SK-N-SH (cell line): ENCODE measurements around the gene KCNJ12.
A peak's percentile ranks its signal among the peaks of the same experiment; 100 is the strongest.
"Not testable (repeated sequence)": the region's sequence is repeated elsewhere in the genome, so short reads cannot be mapped to it uniquely, and the experiment has no call there.

ENCODE experiments used
- EP300 ChIP-seq, 2 experiments: IDR thresholded peaks; 2 replicates each; pipeline versions ENCODE4 v1.4.0 to v1.6.1; 2012; ENCODE audit warnings: borderline replicate concordance in 1 of 2, low read depth in 1 of 2, low read length in 1 of 2
- SIN3A ChIP-seq: IDR thresholded peaks from 2 replicates; pipeline ENCODE4 v1.6.1; 2012; ENCODE audit warnings: low read depth, mild to moderate bottlenecking, low read length, moderate library complexity, borderline replicate concordance
- TCF12 ChIP-seq: IDR thresholded peaks from 2 replicates; pipeline ENCODE4 v1.4.0; 2012
- YY1 ChIP-seq: IDR thresholded peaks from 2 replicates; pipeline ENCODE4 v1.4.0; 2012; ENCODE audit warnings: low read depth, mild to moderate bottlenecking
- TF ChIP-seq, protein P1 (sequence below): fragments of 200-600 bp; sonication (generic); IDR thresholded peaks from 2 replicates; pipeline ENCODE4 v1.6.1; 2017; ENCODE audit warnings: antibody characterized with exemption, mild to moderate bottlenecking, moderate library complexity

DNA sequence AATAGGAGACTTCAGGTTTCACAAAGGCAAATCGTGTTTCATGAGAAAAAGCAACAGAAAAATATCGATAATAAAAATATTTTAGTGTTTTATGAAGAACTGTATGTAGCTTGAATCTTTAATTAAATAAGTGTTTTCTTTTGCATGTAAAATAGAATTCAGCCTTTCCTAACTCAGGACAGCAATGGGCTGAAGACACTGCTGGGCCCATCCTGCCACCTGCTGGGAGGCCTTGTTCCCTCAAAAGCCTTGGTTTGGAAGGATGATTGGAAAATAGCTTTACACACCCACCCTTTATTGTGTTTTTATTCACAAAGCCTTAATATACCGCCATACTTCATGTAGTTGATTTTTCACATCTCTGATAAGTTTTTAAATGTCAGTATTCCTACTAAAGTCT, 73.7 kb downstream of the KCNJ12 start:
- TF ChIP-seq, protein P1, sequence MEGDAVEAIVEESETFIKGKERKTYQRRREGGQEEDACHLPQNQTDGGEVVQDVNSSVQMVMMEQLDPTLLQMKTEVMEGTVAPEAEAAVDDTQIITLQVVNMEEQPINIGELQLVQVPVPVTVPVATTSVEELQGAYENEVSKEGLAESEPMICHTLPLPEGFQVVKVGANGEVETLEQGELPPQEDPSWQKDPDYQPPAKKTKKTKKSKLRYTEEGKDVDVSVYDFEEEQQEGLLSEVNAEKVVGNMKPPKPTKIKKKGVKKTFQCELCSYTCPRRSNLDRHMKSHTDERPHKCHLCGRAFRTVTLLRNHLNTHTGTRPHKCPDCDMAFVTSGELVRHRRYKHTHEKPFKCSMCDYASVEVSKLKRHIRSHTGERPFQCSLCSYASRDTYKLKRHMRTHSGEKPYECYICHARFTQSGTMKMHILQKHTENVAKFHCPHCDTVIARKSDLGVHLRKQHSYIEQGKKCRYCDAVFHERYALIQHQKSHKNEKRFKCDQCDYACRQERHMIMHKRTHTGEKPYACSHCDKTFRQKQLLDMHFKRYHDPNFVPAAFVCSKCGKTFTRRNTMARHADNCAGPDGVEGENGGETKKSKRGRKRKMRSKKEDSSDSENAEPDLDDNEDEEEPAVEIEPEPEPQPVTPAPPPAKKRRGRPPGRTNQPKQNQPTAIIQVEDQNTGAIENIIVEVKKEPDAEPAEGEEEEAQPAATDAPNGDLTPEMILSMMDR: peak; percentile 71
- not testable (repeated sequence) for TF ChIP-seq TCF12; SIN3A; YY1; EP300 (IDR thresholded peaks at IDR 0.05; ENCODE audit: borderline replicate concordance in 1 of 2, low read depth in 1 of 2, low read length in 1 of 2)
